Ovary (tissue), 9 donors: ENCODE data around the gene TLX2. TPM values are rescaled to one million over a fixed set of nuclear protein-coding genes. Genes with fewer than 3 reads are reported as not detected.
"Not testable (repeated sequence)": the region's sequence is repeated elsewhere in the genome, so short reads cannot be mapped to it uniquely, and the experiment has no call there.

Experiments
- DNase-seq, 5 donors: peaks; one replicate each; pipeline ENCODE4 v3.0.0-alpha.2; 2019 to 2020
- H3K27ac ChIP-seq, 2 donors: fragments of 200-600 bp; one replicate each; pipeline versions ENCODE4 v1.5.1 to v1.8.0; 2019 to 2022
- H3K27me3 ChIP-seq: fragments of 200-600 bp; one replicate; pipeline ENCODE4 v1.8.0; 2022
- H3K36me3 ChIP-seq: fragments of 200-600 bp; sonication (generic); one replicate; pipeline ENCODE4 v1.5.1; 2019
- H3K4me1 ChIP-seq: one replicate; pipeline ENCODE4 v1.8.1; 2013; ENCODE audit warnings: mild to moderate bottlenecking, moderate library complexity; ENCODE audit not compliant: insufficient read depth
- H3K4me3 ChIP-seq: fragments of 200-600 bp; sonication (generic); one replicate; pipeline ENCODE4 v1.5.1; 2017
- H3K9me3 ChIP-seq, 2 donors: fragments of 200-600 bp in 1 of 2; sonication (generic) in 1 of 2; one replicate each; pipeline versions ENCODE4 v1.5.1 to v1.8.1; 2013 to 2019; ENCODE audit warnings: mild to moderate bottlenecking in 1 of 2, moderate library complexity in 1 of 2
- EP300 ChIP-seq: sonication (generic); formaldehyde crosslinking; IDR thresholded peaks from one replicate; pipeline ENCODE4 v1.6.1; 2017; ENCODE audit warnings: antibody characterized with exemption
- POLR2A ChIP-seq: fragments of 450-650 bp; IDR thresholded peaks from one replicate; pipeline ENCODE4 v1.6.1; 2017; ENCODE audit warnings: antibody characterized with exemption, mild to moderate bottlenecking, moderate library complexity
- WGBS, 3 donors: extraction: QIAGEN DNeasy Blood & Tissue Kit in 1 of 3; methylation state at CpG; one replicate each; pipeline versions ENCODE4 v1.1.5 to v1.1.7; 2013 to 2017; 5-methylcytosine and 5-hydroxymethylcytosine counted together
- intact Hi-C, 4 donors: fragments of 100-400 bp; cut with DNase I; formaldehyde crosslinking; loops; one replicate each; pipeline versions ENCODE4 v1.11.0 to v1.15.1; 2022 to 2023
- polyA plus RNA-seq, 2 donors: library from polyadenylated mRNA; stranded (reverse); fragments of 200-250 nt in 1 of 2; fragments of 350-450 nt in 1 of 2; fragmentation: Illumina TruSeq in 1 of 2; extraction: RNeasy Lipid Tissue Mini Kit (QIAGEN cat#74804) in 1 of 2; gene quantifications; one replicate each; pipeline ENCODE4 v1.2.3, GENCODE V29; 2013 to 2014
- total RNA-seq, 7 donors: library from RNA; depleted of rRNA in 2 of 7; stranded (reverse); fragments of >200 nt in 2 of 7; fragmentation: NEBNext Ultra II Directional in 3 of 7; extraction: Animal tissue kit (Norgen Biotek cat#: 25700) in 3 of 7; gene quantifications; one replicate each; pipeline versions ENCODE4 v1.1.0 to v1.2.4, GENCODE V29; 2016 to 2023
- TF ChIP-seq, protein P1 (sequence below), 3 donors: fragments of 450-650 bp in 2 of 3; fragments of 200-600 bp in 1 of 3; IDR thresholded peaks; one replicate each; pipeline versions ENCODE4 v1.5.1 to v1.8.0; 2016 to 2022; ENCODE audit warnings: antibody characterized with exemption in 3 of 3, mild to moderate bottlenecking in 1 of 3
- donor health status: DM: no; HTN: no; CAD: no; lungs with moderate emphysema.
- donor health status: DM: no; HTN: no; CAD: no.
- donor health status: Bipolar disorder and iron deficiency.
- donor health status: DM: yes; HTN: yes; CAD: no.
- donor health status: DM: no; HTN: no; CAD: no.
- donor health status: DM: yes; HTN: yes; CAD: no.

The TLX2 gene
- total and polyA plus RNA-seq, 9 donors: not detected

DNA sequence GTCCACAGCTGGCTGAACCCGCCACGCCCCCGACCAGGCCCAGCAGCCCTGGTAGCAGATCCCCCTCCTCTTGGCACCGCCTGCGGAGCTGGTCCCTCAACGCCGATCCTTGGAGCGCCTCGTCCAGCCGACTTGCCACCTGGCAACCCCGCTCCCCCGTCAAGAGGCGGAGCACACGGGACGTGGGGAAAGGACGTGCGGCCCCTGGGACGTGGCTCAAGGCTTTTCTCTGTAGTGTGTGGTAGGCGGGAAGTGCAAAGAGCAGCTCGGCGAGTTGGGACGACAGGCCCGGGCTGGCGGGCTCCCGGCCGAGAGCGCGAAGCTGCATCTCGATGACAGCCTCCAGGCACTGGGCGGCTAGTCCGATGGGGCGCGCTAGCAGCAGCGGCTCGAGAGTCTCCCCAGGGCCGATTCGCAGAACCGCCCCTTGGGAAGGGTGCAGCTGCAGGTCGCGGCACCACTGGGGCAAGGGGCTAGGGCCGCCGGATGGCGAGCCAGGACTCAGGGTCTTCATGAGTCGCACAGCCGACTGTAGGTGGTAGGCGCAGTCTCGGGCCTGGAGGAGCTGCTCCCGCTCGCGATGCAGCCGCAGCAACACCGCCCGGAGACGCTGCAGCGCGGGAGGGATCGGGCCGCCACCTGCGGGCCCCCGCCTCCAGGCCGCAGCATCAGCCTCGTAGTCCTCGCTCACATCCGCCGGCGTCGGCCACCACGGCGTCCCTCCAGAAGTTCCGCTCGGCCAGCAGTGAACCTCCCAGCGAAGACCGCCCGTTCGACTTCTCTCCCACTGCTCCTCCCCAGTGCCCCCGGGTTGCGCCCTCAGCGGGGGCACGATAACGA, 32.1 kb upstream of the TLX2 start:
- Histone ChIP-seq H3K9me3 (no peaks in the 10 kb centered on the region), H3K4me1 (peaks cover 8% of the 10 kb centered on the region), H3K4me3 (peak overlapping the region; percentile 48), H3K27ac (peak overlapping the region; percentile 86 to 87), H3K36me3 (no peaks in the 10 kb centered on the region), H3K27me3 (no peaks in the 10 kb centered on the region)
- TF ChIP-seq POLR2A (no peak), EP300 (no peak)
- TF ChIP-seq, protein P1, sequence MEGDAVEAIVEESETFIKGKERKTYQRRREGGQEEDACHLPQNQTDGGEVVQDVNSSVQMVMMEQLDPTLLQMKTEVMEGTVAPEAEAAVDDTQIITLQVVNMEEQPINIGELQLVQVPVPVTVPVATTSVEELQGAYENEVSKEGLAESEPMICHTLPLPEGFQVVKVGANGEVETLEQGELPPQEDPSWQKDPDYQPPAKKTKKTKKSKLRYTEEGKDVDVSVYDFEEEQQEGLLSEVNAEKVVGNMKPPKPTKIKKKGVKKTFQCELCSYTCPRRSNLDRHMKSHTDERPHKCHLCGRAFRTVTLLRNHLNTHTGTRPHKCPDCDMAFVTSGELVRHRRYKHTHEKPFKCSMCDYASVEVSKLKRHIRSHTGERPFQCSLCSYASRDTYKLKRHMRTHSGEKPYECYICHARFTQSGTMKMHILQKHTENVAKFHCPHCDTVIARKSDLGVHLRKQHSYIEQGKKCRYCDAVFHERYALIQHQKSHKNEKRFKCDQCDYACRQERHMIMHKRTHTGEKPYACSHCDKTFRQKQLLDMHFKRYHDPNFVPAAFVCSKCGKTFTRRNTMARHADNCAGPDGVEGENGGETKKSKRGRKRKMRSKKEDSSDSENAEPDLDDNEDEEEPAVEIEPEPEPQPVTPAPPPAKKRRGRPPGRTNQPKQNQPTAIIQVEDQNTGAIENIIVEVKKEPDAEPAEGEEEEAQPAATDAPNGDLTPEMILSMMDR (IDR thresholded peaks at IDR 0.05): no peak
- intact Hi-C loops: loop anchor here in 2 of 4 donors (5.0 kb wide), 2 partner anchors 50 to 105 kb away; no protein-coding TSS in a partner anchor
- DNase-seq: peak in 2 of 5 donors; percentile 48 to 56
- WGBS, 3 donors: 0 to 1% (median 1%) methylated on average over 62 to 80 of the region's 80 CpGs

DNA sequence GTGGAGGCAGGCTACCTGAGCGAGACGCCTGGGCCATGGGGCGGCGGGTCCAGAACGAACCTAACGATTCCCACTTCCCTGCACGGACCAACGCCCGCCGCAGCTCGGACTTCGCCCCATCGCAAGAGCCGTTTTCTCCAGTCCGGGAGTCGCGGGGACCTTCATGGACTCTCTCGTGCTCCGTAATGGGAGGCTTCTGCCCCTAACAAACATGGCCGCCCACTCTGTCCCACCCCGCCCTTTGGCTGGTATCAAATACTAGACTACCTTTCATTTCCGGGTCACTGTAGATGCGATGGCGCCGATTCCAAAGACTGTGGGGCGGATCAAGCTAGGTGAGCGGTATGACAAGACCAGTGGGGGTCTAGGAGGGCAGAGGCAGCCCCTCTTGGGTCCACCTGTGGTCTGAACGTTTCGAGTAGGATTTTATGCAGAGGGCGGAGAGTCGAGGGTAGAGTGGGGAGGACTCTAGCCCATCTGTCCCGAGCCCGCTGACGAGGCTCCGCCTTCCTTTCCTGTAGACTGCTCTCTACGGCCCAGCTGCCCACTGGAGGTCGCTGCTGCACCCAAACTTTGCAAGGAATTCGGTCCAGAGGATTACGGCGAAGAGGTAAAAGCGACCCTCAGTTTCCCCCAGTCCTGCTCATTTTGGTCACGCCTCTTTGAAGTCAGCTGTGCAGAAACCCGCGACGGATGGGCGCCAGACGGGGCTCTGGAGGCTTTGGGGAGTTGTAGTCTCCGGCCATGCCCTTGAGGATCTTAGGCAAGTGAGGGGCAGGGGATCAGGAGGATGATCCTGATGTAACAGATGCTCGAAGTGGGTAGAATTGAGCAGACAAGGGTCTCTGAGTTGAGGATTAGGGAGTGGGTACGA, 31.2 kb upstream of the TLX2 start, which contains the start of the genes CCDC142 and TTC31:
Gene CCDC142 (minus strand): TSS at position 198 of the 874 bp plus-strand sequence. CDS start 161 bp downstream, at position 37.
Gene TTC31 (plus strand): TSS at position 281 of the 874 bp plus-strand sequence. CDS start 15 bp downstream, at position 296.
- intact Hi-C loops: loop anchor here in 2 of 4 donors (5.0 kb wide), 2 partner anchors 49 to 104 kb away; no protein-coding TSS in a partner anchor

DNA sequence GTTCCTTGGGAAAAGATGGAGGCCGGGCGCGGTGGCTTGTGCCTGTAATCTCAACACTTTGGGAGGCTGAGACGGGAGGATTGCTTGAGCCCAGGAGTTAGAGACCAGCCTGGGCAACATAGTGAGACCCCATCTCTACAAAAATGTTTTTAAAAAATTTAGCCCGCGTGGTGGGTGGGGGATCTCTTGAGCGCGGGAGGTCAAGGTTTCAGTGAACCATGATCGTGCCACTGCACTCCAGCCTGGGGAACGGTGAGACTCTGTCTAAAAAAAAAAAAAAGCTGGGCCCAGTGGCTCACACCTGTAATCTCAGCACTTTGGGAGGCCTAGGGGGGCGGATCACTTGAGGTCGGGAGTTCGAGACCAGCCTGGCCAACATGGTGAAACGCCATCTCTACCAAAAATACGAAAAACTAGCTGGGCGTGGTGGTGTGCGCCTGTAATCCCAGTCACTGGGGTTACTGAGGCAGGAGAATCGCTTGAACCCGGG, 30.5 kb upstream of the TLX2 start:
- Histone ChIP-seq H3K27ac (peak overlapping the region in 1 of 2 donors; percentile 87), H3K4me3 (peak overlapping the region; percentile 48)
- 60 to 71% (median 68%) methylated on average over 19 of the region's 19 CpGs for WGBS, 3 donors
- DNase-seq, H3K36me3 ChIP-seq, H3K4me1 ChIP-seq, H3K27me3 ChIP-seq, H3K9me3 ChIP-seq: not testable (repeated sequence)
- intact Hi-C loops: loop anchor here in 2 of 4 donors (5.0 kb wide), 2 partner anchors 49 to 104 kb away; no protein-coding TSS in a partner anchor

More for the DNA sequence above, 31.2 kb upstream of the TLX2 start, which contains the start of the genes CCDC142 and TTC31:
- H3K27ac ChIP-seq: peak within 1 kb of the TSS; percentile 86 to 87
- WGBS, 3 donors: 0% methylated on average over 50 of the region's 50 CpGs
- TF ChIP-seq EP300: peak; percentile 24
- TF ChIP-seq, protein P1 (IDR thresholded peaks at IDR 0.05): peak; percentile 76 to 87 (median 83)
- TF ChIP-seq POLR2A: peak; percentile 53
- peak; percentile 94 to 97 (median 94) for DNase-seq
- peaks cover 8% of the 10 kb centered on the region for H3K4me1 ChIP-seq
- H3K27me3 ChIP-seq: no peaks in the 10 kb centered on the region
- no peaks in the 10 kb centered on the region for H3K36me3 ChIP-seq
- no peaks in the 10 kb centered on the region for H3K9me3 ChIP-seq
- H3K4me3 ChIP-seq: peak within 1 kb of the TSS; percentile 48

DNA sequence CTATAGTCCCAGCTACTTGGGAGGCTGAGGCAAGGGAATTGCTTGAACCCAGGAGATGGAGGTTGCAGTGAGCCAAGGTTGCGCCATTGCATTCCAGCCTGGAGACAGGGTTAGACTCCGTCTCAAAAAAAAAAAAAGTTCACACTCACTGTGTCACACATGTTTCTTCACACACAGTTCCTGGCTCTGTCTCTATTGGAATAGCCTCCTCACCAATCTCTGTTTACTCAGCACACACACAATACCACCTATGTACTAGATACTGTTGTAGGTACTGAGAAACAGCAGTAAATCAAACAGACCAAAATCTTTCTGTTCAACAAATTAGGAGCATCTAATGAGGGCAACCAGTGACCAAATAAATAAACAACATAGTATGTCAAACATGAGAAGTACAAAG, 28.1 kb upstream of the TLX2 start:
- no peak overlapping the region for H3K4me3 ChIP-seq
- no peaks in the 10 kb centered on the region for H3K27me3 ChIP-seq
- H3K9me3 ChIP-seq: no peaks in the 10 kb centered on the region
- no peaks in the 10 kb centered on the region for H3K36me3 ChIP-seq
- TF ChIP-seq EP300 (no peak), POLR2A (no peak)
- TF ChIP-seq, protein P1 (IDR thresholded peaks at IDR 0.05): no peak
- WGBS, 3 donors: 87 to 91% (median 90%) methylated on average over 2 of the region's 2 CpGs
- intact Hi-C loops: no loop called here
- no peak overlapping the region for H3K27ac ChIP-seq
- no peak for DNase-seq
- H3K4me1 ChIP-seq: peaks cover 6% of the 10 kb centered on the region
